OCI-LY7 (cell line): ENCODE measurements around the gene SLC24A4. TPM values are rescaled to one million over a fixed set of nuclear protein-coding genes. Genes with fewer than 3 reads are reported as not detected.

Experiments
- BruUV-seq: library from RNA; stranded (reverse); fragments of 400-500 nt; replicated peaks from 2 replicates; lab custom pipeline; 2021; lab: Mats Ljungman, UMichigan
- CTCF ChIA-PET: fragments of 300-600 bp; sonication (Branson Sonifier 250); formaldehyde crosslinking; loops from one replicate; lab custom pipeline; 2022; ENCODE audit warnings: antibody characterized with exemption; ENCODE audit not compliant: unreplicated experiment; lab: Charles Lee
- POLR2A ChIA-PET: fragments of 300-600 bp; sonication (Branson Sonifier 250); formaldehyde crosslinking; loops from one replicate; lab custom pipeline; 2022; ENCODE audit warnings: antibody characterized with exemption; lab: Charles Lee
- DNase-seq: peaks from one replicate; pipeline ENCODE4 v3.0.0-alpha.2; 2015; ENCODE audit warnings: low spot score
- H2AFZ ChIP-seq: fragments of 200-600 bp; sonication (generic), shearing (Covaris generic); 2 replicates; pipeline ENCODE4 v1.6.1; 2014; ENCODE audit warnings: mild to moderate bottlenecking, antibody characterized with exemption, low read length, moderate library complexity
- H3K27ac ChIP-seq: fragments of 200-600 bp; sonication (generic); 2 replicates; pipeline ENCODE4 v1.5.1; 2014; ENCODE audit warnings: mixed run types, low read depth, mild to moderate bottlenecking, moderate library complexity, low read length, inconsistent platforms; ENCODE audit not compliant: poor library complexity, severe bottlenecking
- H3K36me3 ChIP-seq: fragments of 200-600 bp; sonication (generic); 2 replicates; pipeline ENCODE4 v1.6.1; 2014; ENCODE audit warnings: mild to moderate bottlenecking, antibody characterized with exemption, low read length, moderate library complexity, mixed read lengths; ENCODE audit not compliant: insufficient read depth
- H3K4me1 ChIP-seq: fragments of 200-600 bp; sonication (generic); 2 replicates; pipeline ENCODE4 v1.5.1; 2014; ENCODE audit warnings: mild to moderate bottlenecking, low read length; ENCODE audit not compliant: insufficient read depth, poor library complexity, severe bottlenecking
- H3K4me2 ChIP-seq: fragments of 200-600 bp; sonication (generic); 2 replicates; pipeline ENCODE4 v1.6.1; 2014; ENCODE audit warnings: mild to moderate bottlenecking, low read length
- H3K4me3 ChIP-seq: fragments of 200-600 bp; sonication (generic); 2 replicates; pipeline ENCODE4 v1.5.1; 2014; ENCODE audit warnings: mild to moderate bottlenecking, low read depth, low read length; ENCODE audit not compliant: poor library complexity, severe bottlenecking
- H3K79me2 ChIP-seq: fragments of 200-600 bp; sonication (generic); 2 replicates; pipeline ENCODE4 v1.6.1; 2016; ENCODE audit warnings: low read depth, mild to moderate bottlenecking, low read length, moderate library complexity, mixed read lengths; ENCODE audit not compliant: insufficient read depth
- H3K9me2 ChIP-seq: fragments of 200-600 bp; sonication (generic); 2 replicates; pipeline ENCODE4 v1.6.1; 2016; ENCODE audit warnings: mild to moderate bottlenecking, low read length, mixed read lengths; ENCODE audit not compliant: insufficient read depth
- H3K9me3 ChIP-seq: fragments of 200-600 bp; sonication (generic); 2 replicates; pipeline ENCODE4 v1.6.1; 2014; ENCODE audit warnings: mild to moderate bottlenecking, mixed run types, low read length, mixed read lengths
- H4K20me1 ChIP-seq: fragments of 200-600 bp; sonication (generic); 2 replicates; pipeline ENCODE4 v1.6.1; 2014; ENCODE audit warnings: mild to moderate bottlenecking, antibody characterized with exemption, low read length, moderate library complexity, mixed read lengths; ENCODE audit not compliant: insufficient read depth
- CTCF ChIP-seq: fragments of 200-600 bp; sonication (generic); conservative IDR thresholded peaks from 2 replicates; pipeline ENCODE4 v1.5.1; 2014; ENCODE audit warnings: mild to moderate bottlenecking, antibody characterized with exemption, low read length, moderate library complexity, mixed read lengths
- EZH2phosphoT487 ChIP-seq: fragments of 200-600 bp; sonication (generic); IDR thresholded peaks from 2 replicates; pipeline ENCODE4 v1.6.1; 2018; ENCODE audit warnings: low read depth, borderline replicate concordance, mild to moderate bottlenecking, mixed run types, antibody characterized with exemption, low read length, moderate library complexity, mixed read lengths
- intact Hi-C: fragments of 100-400 bp; cut with micrococcal nuclease; formaldehyde crosslinking; loops from one replicate; pipeline ENCODE4 v1.10.0; 2022; ENCODE audit not compliant: unreplicated experiment
- total RNA-seq, 2 experiments: library from RNA; depleted of rRNA in 1 of 2; stranded (reverse); fragments of >200 nt in 1 of 2; shearing (Covaris generic) in 1 of 2; gene quantifications; 2 replicates each; pipeline ENCODE4 v1.2.3, GENCODE V29; 2014 to 2022

Gene SLC24A4
- total RNA-seq, 2 experiments from 2014 or later, result not detected

- Histone ChIP-seq H3K9me2 (no peaks in the 10 kb centered on the region), H3K79me2 (no peaks in the 10 kb centered on the region), H3K27ac (no peak overlapping the region), H3K9me3 (no peaks in the 10 kb centered on the region), H2AFZ (peak overlapping the region; percentile 85), H4K20me1 (no peaks in the 10 kb centered on the region), H3K4me1 (peaks cover 28% of the 10 kb centered on the region), H3K4me3 (no peak overlapping the region), H3K36me3 (no peaks in the 10 kb centered on the region), H3K4me2 (peak overlapping the region; percentile 31; the same call in 1 of the 2 replicates)
- TF ChIP-seq EZH2phosphoT487 (no peak), CTCF (no peak)
- DNase-seq, result no peak
- BruUV-seq, result no TSS peak
- intact Hi-C loops, result no loop called here
- ChIA-PET CTCF (no interaction called here), POLR2A (interaction anchor here (0.7 to 1.2 kb wide), 3 partner anchors 11 to 411 kb away, joined by 4 to 6 read pairs (median 4); no protein-coding TSS in a partner anchor)
Measured at GRCh38 chr14:92544051-92544720, 221.2 kb downstream of the SLC24A4 start.

GRCh38 chr14:92546347-92547053 lies 223.5 kb downstream of the SLC24A4 start:
- no peak overlapping the region for H3K4me3 ChIP-seq
- no peak overlapping the region for H3K4me2 ChIP-seq
- H3K36me3 ChIP-seq, result no peaks in the 10 kb centered on the region
- TF ChIP-seq CTCF, result no peak
- no peak for TF ChIP-seq EZH2phosphoT487
- H3K4me1 ChIP-seq, result peaks cover 18% of the 10 kb centered on the region
- intact Hi-C loops, result no loop called here
- no TSS peak for BruUV-seq
- H2AFZ ChIP-seq, result no peak overlapping the region
- H3K27ac ChIP-seq, result no peak overlapping the region
- no peak for DNase-seq
- no peaks in the 10 kb centered on the region for H3K9me2 ChIP-seq
- CTCF ChIA-PET, result no interaction called here
- no peaks in the 10 kb centered on the region for H3K79me2 ChIP-seq
- H4K20me1 ChIP-seq, result no peaks in the 10 kb centered on the region
- H3K9me3 ChIP-seq, result no peaks in the 10 kb centered on the region
- POLR2A ChIA-PET, result interaction anchor here (0.6 kb wide), 1 partner anchor 1479 kb away, joined by 4 read pairs; no protein-coding TSS in a partner anchor
